K562 (cell line): ENCODE results near the gene ATP5F1D. TPM values are rescaled to one million over a fixed set of nuclear protein-coding genes. Genes with fewer than 3 reads are reported as not detected.

ENCODE experiments used
- CEBPB ChIP-seq: fragments of 450-650 bp; IDR thresholded peaks from 2 replicates; pipeline ENCODE4 v1.6.1; 2016; ENCODE audit warnings: missing genetic modification characterization, missing compliant biosample characterization
- ILF3 ChIP-seq: fragments of 450-650 bp; IDR thresholded peaks from 2 replicates; pipeline ENCODE4 v1.6.1; 2018; ENCODE audit warnings: antibody characterized with exemption, mild to moderate bottlenecking, moderate library complexity, borderline replicate concordance
- MYNN ChIP-seq, 2 experiments: sonication (generic); formaldehyde crosslinking in 1 of 2; IDR thresholded peaks; 2 replicates each; pipeline versions ENCODE4 v1.5.0 to v1.6.1; 2016 to 2020; ENCODE audit warnings: antibody characterized with exemption in 1 of 2, missing genetic modification reagents in 1 of 2
- PHB2 ChIP-seq: fragments of 450-650 bp; IDR thresholded peaks from 2 replicates; pipeline ENCODE4 v1.6.1; 2017; ENCODE audit warnings: low read depth
- SIN3A ChIP-seq, 2 experiments: fragments of 150-350 bp in 1 of 2; IDR thresholded peaks; 2 replicates each; pipeline ENCODE4 v1.6.1; 2011 to 2016; ENCODE audit warnings: borderline replicate concordance in 2 of 2, low read depth in 2 of 2, low read length in 2 of 2, mild to moderate bottlenecking in 2 of 2, moderate library complexity in 2 of 2; ENCODE audit not compliant: control insufficient read depth in 1 of 2
- SMAD4 ChIP-seq: fragments of 250-450 bp; sonication (Bioruptor Pico); conservative IDR thresholded peaks from 2 replicates; pipeline ENCODE4 v1.8.0; 2021; ENCODE audit warnings: inconsistent platforms, mild to moderate bottlenecking, moderate library complexity
- TAF9B ChIP-seq: fragments of 450-650 bp; IDR thresholded peaks from 2 replicates; pipeline ENCODE4 v1.6.1; 2018; ENCODE audit warnings: mild to moderate bottlenecking; ENCODE audit not compliant: partially characterized antibody
- ZBTB7A ChIP-seq: IDR thresholded peaks from 2 replicates; pipeline ENCODE4 v1.6.1; 2011; ENCODE audit warnings: low read depth, mild to moderate bottlenecking, low read length, moderate library complexity, borderline replicate concordance; ENCODE audit not compliant: control insufficient read depth
- ZNF24 ChIP-seq: fragments of 450-650 bp; IDR thresholded peaks from 2 replicates; pipeline ENCODE4 v1.6.1; 2016
- ZNF57 ChIP-seq: fragments of 450-650 bp; formaldehyde crosslinking; IDR thresholded peaks from 2 replicates; pipeline ENCODE4 v1.4.0; 2020; ENCODE audit warnings: mild to moderate bottlenecking, moderate library complexity
- ZNF589 ChIP-seq: fragments of 200-800 bp; sonication (Bioruptor generic); IDR thresholded peaks from 2 replicates; pipeline ENCODE4 v1.6.1; 2016; ENCODE audit warnings: low read depth, missing genetic modification characterization, missing compliant biosample characterization
- polyA plus RNA-seq, 8 experiments: library from polyadenylated mRNA; depleted of rRNA in 4 of 8; stranded (reverse) in 5 of 8; unstranded in 3 of 8; fragments of >200 nt; fragmentation: Nextera tagmentation in 2 of 8; fragmentation: Illumina TruSeq in 1 of 8; extraction: Ambion mirVana in 2 of 8; extraction: Trizol in 1 of 8; gene quantifications; 2 replicates each; pipeline versions ENCODE4 v1.2.1 to v1.2.3, GENCODE V29; 2011 to 2014; ENCODE audit warnings: inconsistent platforms in 1 of 8, missing spikeins in 1 of 8
- total RNA-seq, 7 experiments: library from RNA; depleted of rRNA in 6 of 7; stranded (reverse); fragments of >200 nt in 6 of 7; fragmentation: Illumina TruSeq in 2 of 7; extraction: Trizol in 2 of 7; gene quantifications; 2 replicates each; pipeline versions ENCODE4 v1.2.1 to v1.2.3, GENCODE V29; 2011 to 2021; ENCODE audit warnings: low replicate concordance in 1 of 7
- TF ChIP-seq, protein P1 (sequence below): fragments of 150-350 bp; IDR thresholded peaks from 2 replicates; pipeline ENCODE4 v1.6.1; 2014; ENCODE audit warnings: low read depth, mild to moderate bottlenecking, low read length, borderline replicate concordance
- TF ChIP-seq, protein P2 (sequence below), 2 experiments: IDR thresholded peaks in 1 of 2; conservative IDR thresholded peaks in 1 of 2; 2 replicates each; pipeline ENCODE4 v1.6.1; 2016; ENCODE audit warnings: low read depth in 2 of 2, mild to moderate bottlenecking in 1 of 2, missing compliant biosample characterization in 1 of 2, missing genetic modification characterization in 1 of 2, moderate library complexity in 1 of 2
- TF ChIP-seq, protein P3 (sequence below), 2 experiments: fragments of 450-650 bp; conservative IDR thresholded peaks; 2 replicates each; pipeline ENCODE4 v1.6.1; 2017; ENCODE audit warnings: mild to moderate bottlenecking in 2 of 2, moderate library complexity in 2 of 2
- TF ChIP-seq, protein P4 (sequence below): sonication (generic); formaldehyde crosslinking; IDR thresholded peaks from 2 replicates; pipeline ENCODE4 v1.9.0; 2022; ENCODE audit warnings: mild to moderate bottlenecking, missing genetic modification reagents
- TF ChIP-seq, protein P5 (sequence below): fragments of 250-450 bp; sonication (Bioruptor Pico); IDR thresholded peaks from 2 replicates; pipeline ENCODE4 v1.8.0; 2021; ENCODE audit warnings: borderline replicate concordance, mild to moderate bottlenecking, moderate library complexity; ENCODE audit not compliant: poor library complexity, severe bottlenecking

ATP5F1D gene
- total and polyA plus RNA-seq, 9 of the 15 experiments (the other 6 are each of a cell fraction or from before 2014, with no cell fraction given) = 3.9 to 409 (median 36.8) TPM

DNA sequence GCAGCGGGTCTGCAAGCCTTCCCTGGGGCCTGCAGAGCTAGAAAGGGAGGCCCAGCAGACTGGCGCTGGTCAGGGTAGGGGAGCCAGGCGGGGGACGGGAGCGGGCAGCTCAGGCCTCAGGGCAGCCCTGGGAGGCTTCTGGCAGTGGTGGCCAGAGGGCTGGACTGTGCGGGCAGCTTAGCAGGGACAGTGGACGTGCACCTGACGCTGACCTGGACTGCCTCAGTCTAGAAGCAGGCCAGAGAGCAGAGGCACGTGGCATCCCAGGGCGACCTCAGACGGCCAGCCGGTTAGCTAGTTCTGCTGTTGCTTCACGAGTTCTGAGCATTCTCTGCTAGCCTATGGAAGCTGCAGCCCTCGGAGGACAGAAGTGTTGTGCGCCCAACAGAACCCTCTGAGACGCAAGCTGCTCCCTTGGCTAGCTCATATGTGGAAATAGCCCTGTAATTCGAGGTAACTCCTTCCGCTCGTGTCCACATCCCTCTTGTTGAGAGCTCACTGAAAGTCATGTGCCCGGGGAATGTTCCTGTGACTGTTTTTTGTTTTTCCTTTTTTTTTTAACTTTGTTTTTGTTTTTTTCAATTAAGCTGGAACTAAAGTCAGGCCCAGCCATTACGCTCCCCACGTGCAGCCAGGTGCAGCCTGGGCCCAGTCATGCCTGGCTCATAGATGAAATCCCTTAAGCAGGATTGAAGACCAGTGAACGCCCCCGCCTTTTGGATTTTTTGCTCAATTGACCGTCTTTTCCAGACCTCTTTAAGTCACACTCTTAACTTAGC is 31.9 kb downstream of the ATP5F1D start (continued):
- TF ChIP-seq, protein P1, sequence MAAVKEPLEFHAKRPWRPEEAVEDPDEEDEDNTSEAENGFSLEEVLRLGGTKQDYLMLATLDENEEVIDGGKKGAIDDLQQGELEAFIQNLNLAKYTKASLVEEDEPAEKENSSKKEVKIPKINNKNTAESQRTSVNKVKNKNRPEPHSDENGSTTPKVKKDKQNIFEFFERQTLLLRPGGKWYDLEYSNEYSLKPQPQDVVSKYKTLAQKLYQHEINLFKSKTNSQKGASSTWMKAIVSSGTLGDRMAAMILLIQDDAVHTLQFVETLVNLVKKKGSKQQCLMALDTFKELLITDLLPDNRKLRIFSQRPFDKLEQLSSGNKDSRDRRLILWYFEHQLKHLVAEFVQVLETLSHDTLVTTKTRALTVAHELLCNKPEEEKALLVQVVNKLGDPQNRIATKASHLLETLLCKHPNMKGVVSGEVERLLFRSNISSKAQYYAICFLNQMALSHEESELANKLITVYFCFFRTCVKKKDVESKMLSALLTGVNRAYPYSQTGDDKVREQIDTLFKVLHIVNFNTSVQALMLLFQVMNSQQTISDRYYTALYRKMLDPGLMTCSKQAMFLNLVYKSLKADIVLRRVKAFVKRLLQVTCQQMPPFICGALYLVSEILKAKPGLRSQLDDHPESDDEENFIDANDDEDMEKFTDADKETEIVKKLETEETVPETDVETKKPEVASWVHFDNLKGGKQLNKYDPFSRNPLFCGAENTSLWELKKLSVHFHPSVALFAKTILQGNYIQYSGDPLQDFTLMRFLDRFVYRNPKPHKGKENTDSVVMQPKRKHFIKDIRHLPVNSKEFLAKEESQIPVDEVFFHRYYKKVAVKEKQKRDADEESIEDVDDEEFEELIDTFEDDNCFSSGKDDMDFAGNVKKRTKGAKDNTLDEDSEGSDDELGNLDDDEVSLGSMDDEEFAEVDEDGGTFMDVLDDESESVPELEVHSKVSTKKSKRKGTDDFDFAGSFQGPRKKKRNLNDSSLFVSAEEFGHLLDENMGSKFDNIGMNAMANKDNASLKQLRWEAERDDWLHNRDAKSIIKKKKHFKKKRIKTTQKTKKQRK = no peak
- TF ChIP-seq ILF3 (peak; percentile 54; the same call in 1 of the 2 replicates), SIN3A (IDR thresholded peaks at IDR 0.05; ENCODE audit: borderline replicate concordance in 2 of 2, control insufficient read depth in 1 of 2, low read depth in 2 of 2, low read length in 2 of 2) (no peak), ZNF589 (peak; percentile 59; the same call in 1 of the 2 replicates), SMAD4 (CRISPR knock-in tag) (peak; percentile 19; the same call in 1 of the 2 replicates), ZNF24 (no peak), MYNN (IDR thresholded peaks at IDR 0.05) (0 out of 2 replicates have a peak, but pooled peaks have one; percentile 14), MYNN (CRISPR knock-in tag; IDR thresholded peaks at IDR 0.05) (no peak), PHB2 (no peak), ZBTB7A (no peak), TAF9B (no peak), CEBPB (0 out of 2 replicates have a peak, but pooled peaks have one; percentile 19), ZNF57 (CRISPR knock-in tag) (peak; percentile 70; the same call in 1 of the 2 replicates)
- TF ChIP-seq, protein P2, sequence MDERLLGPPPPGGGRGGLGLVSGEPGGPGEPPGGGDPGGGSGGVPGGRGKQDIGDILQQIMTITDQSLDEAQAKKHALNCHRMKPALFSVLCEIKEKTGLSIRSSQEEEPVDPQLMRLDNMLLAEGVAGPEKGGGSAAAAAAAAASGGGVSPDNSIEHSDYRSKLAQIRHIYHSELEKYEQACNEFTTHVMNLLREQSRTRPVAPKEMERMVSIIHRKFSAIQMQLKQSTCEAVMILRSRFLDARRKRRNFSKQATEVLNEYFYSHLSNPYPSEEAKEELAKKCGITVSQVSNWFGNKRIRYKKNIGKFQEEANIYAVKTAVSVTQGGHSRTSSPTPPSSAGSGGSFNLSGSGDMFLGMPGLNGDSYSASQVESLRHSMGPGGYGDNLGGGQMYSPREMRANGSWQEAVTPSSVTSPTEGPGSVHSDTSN (CRISPR knock-in tag; IDR thresholded peaks at IDR 0.05; ENCODE audit: low read depth) = no peak
- TF ChIP-seq, protein P2 (tag; conservative IDR thresholded peaks at IDR 0.05; ENCODE audit: low read depth) = 0 out of 2 replicates have a peak, but pooled peaks have one; percentile 4
- TF ChIP-seq, protein P3, sequence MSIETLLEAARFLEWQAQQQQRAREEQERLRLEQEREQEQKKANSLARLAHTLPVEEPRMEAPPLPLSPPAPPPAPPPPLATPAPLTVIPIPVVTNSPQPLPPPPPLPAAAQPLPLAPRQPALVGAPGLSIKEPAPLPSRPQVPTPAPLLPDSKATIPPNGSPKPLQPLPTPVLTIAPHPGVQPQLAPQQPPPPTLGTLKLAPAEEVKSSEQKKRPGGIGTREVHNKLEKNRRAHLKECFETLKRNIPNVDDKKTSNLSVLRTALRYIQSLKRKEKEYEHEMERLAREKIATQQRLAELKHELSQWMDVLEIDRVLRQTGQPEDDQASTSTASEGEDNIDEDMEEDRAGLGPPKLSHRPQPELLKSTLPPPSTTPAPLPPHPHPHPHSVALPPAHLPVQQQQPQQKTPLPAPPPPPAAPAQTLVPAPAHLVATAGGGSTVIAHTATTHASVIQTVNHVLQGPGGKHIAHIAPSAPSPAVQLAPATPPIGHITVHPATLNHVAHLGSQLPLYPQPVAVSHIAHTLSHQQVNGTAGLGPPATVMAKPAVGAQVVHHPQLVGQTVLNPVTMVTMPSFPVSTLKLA (conservative IDR thresholded peaks at IDR 0.05) = peak; percentile 23 to 36; a peak in 2 of 4 replicates
- TF ChIP-seq, protein P4, sequence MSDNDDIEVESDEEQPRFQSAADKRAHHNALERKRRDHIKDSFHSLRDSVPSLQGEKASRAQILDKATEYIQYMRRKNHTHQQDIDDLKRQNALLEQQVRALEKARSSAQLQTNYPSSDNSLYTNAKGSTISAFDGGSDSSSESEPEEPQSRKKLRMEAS (CRISPR knock-in tag) = peak; percentile 70; the same call in 1 of the 2 replicates
- TF ChIP-seq, protein P5, sequence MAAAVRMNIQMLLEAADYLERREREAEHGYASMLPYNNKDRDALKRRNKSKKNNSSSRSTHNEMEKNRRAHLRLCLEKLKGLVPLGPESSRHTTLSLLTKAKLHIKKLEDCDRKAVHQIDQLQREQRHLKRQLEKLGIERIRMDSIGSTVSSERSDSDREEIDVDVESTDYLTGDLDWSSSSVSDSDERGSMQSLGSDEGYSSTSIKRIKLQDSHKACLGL (CRISPR knock-in tag) = no peak
